ENCODE results near the gene LNPK. TPM values are rescaled to one million over a fixed set of nuclear protein-coding genes. Genes with fewer than 3 reads are reported as not detected.

The LNPK gene
- total RNA-seq, 1 donor from 2014 or later, result 12.5 TPM

DNA sequence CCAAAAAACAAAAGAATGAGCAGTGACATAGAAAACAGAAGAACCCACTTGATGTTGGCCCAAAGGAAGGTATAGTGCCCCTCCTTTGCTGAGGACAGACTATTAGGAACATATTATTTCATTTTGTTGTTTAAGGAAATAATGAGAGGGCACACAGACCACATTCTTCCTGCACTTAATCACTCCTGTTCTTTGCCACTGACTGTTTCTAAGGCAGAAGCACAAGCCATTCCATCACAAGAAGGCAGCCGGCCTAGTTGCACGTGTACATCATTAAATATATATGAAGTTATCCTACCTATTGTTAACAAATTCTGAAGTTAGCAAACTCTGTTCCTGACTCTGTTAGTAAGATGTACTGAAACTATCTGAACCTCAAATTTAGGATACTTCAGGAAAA, 110.0 kb downstream of the LNPK start:
- H3K36me3 Mint-ChIP-seq (ENCODE audit: low read depth, unreplicated experiment), result no peaks in the 10 kb centered on the region
- no peaks in the 10 kb centered on the region for H3K27me3 Mint-ChIP-seq (ENCODE audit: unreplicated experiment)
- TF ChIP-seq, protein P1, sequence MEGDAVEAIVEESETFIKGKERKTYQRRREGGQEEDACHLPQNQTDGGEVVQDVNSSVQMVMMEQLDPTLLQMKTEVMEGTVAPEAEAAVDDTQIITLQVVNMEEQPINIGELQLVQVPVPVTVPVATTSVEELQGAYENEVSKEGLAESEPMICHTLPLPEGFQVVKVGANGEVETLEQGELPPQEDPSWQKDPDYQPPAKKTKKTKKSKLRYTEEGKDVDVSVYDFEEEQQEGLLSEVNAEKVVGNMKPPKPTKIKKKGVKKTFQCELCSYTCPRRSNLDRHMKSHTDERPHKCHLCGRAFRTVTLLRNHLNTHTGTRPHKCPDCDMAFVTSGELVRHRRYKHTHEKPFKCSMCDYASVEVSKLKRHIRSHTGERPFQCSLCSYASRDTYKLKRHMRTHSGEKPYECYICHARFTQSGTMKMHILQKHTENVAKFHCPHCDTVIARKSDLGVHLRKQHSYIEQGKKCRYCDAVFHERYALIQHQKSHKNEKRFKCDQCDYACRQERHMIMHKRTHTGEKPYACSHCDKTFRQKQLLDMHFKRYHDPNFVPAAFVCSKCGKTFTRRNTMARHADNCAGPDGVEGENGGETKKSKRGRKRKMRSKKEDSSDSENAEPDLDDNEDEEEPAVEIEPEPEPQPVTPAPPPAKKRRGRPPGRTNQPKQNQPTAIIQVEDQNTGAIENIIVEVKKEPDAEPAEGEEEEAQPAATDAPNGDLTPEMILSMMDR (IDR thresholded peaks at IDR 0.05; ENCODE audit: unreplicated experiment), result no peak
- no peak overlapping the region for H3K4me3 Mint-ChIP-seq (ENCODE audit: unreplicated experiment)
- no peaks in the 10 kb centered on the region for H3K9me3 Mint-ChIP-seq (ENCODE audit: unreplicated experiment)
- DNase-seq (ENCODE audit: low spot score), result no peak
- no peaks in the 10 kb centered on the region for H3K4me1 Mint-ChIP-seq (ENCODE audit: unreplicated experiment)
- H3K27ac Mint-ChIP-seq (ENCODE audit: unreplicated experiment), result no peak overlapping the region

DNA sequence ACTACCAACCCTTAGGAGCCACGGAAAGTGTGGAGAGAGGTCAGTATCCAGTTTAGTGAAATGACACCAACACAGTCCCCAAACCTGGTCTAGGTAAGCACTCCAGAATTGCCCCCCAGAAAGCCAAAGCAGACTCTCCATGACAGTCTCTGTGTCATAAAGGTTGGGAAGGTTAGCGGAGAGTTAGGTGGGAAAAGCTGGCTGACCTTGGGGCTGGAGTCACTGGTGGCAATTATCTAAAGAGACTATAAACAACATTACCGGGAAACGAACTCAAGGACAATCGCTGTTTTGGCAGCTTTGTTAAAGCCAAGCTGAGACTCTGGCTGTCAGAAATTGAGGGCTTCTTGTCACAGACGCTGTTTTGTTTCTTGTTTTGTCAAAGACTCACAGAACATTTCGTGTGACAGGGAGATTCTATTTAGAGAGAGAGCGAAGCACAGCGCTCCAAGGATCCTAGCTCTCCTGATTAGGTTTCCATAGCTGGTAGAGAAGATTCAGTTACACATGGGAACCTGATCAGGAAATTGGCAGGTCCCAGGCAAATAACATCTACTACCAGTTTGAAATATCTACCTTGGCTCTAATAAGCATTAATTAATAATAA, 111.3 kb downstream of the LNPK start:
- no peaks in the 10 kb centered on the region for H3K27me3 Mint-ChIP-seq (ENCODE audit: unreplicated experiment)
- TF ChIP-seq, protein P1 (IDR thresholded peaks at IDR 0.05; ENCODE audit: unreplicated experiment), result no peak
- no peaks in the 10 kb centered on the region for H3K4me1 Mint-ChIP-seq (ENCODE audit: unreplicated experiment)
- H3K4me3 Mint-ChIP-seq (ENCODE audit: unreplicated experiment), result no peak overlapping the region
- no peak for DNase-seq (ENCODE audit: low spot score)
- H3K9me3 Mint-ChIP-seq (ENCODE audit: unreplicated experiment), result no peaks in the 10 kb centered on the region
- H3K27ac Mint-ChIP-seq (ENCODE audit: unreplicated experiment), result no peak overlapping the region
- H3K36me3 Mint-ChIP-seq (ENCODE audit: low read depth, unreplicated experiment), result no peaks in the 10 kb centered on the region

- no peaks in the 10 kb centered on the region for H3K9me3 Mint-ChIP-seq (ENCODE audit: unreplicated experiment)
- no peaks in the 10 kb centered on the region for H3K36me3 Mint-ChIP-seq (ENCODE audit: low read depth, unreplicated experiment)
- TF ChIP-seq, protein P1 (IDR thresholded peaks at IDR 0.05; ENCODE audit: unreplicated experiment), result no peak
Measured at GRCh38 chr2:175889701-175890302, 112.3 kb downstream of the LNPK start.

GRCh38 chr2:175887776-175888175, 114.3 kb downstream of the LNPK start:
- TF ChIP-seq, protein P1 (IDR thresholded peaks at IDR 0.05; ENCODE audit: unreplicated experiment), result no peak
- H3K9me3 Mint-ChIP-seq (ENCODE audit: unreplicated experiment), result no peaks in the 10 kb centered on the region
- no peaks in the 10 kb centered on the region for H3K27me3 Mint-ChIP-seq (ENCODE audit: unreplicated experiment)
- H3K4me3 Mint-ChIP-seq (ENCODE audit: unreplicated experiment), result no peak overlapping the region
- DNase-seq (ENCODE audit: low spot score), result no peak
- H3K36me3 Mint-ChIP-seq (ENCODE audit: low read depth, unreplicated experiment), result no peaks in the 10 kb centered on the region
- peaks cover 3% of the 10 kb centered on the region for H3K4me1 Mint-ChIP-seq (ENCODE audit: unreplicated experiment)
- H3K27ac Mint-ChIP-seq (ENCODE audit: unreplicated experiment), result no peak overlapping the region

More at GRCh38 chr2:175889701-175890302, 112.3 kb downstream of the LNPK start:
- H3K4me1 Mint-ChIP-seq (ENCODE audit: unreplicated experiment), result no peaks in the 10 kb centered on the region
- H3K4me3 Mint-ChIP-seq (ENCODE audit: unreplicated experiment), result no peak overlapping the region
- DNase-seq (ENCODE audit: low spot score), result no peak
- H3K27ac Mint-ChIP-seq (ENCODE audit: unreplicated experiment), result no peak overlapping the region
- H3K27me3 Mint-ChIP-seq (ENCODE audit: unreplicated experiment), result no peaks in the 10 kb centered on the region

- TF ChIP-seq, protein P1 (IDR thresholded peaks at IDR 0.05; ENCODE audit: unreplicated experiment), result no peak
- no peak overlapping the region for H3K27ac Mint-ChIP-seq (ENCODE audit: unreplicated experiment)
- H3K27me3 Mint-ChIP-seq (ENCODE audit: unreplicated experiment), result no peaks in the 10 kb centered on the region
- no peak for DNase-seq (ENCODE audit: low spot score)
- no peak overlapping the region for H3K4me3 Mint-ChIP-seq (ENCODE audit: unreplicated experiment)
- no peaks in the 10 kb centered on the region for H3K9me3 Mint-ChIP-seq (ENCODE audit: unreplicated experiment)
- no peaks in the 10 kb centered on the region for H3K36me3 Mint-ChIP-seq (ENCODE audit: low read depth, unreplicated experiment)
- H3K4me1 Mint-ChIP-seq (ENCODE audit: unreplicated experiment), result peaks cover 3% of the 10 kb centered on the region
Measured at GRCh38 chr2:175884697-175885393, 117.2 kb downstream of the LNPK start.

Data from endothelial cell (in vitro differentiated cells).